B cell (primary cell): ENCODE results near the gene BTBD1. TPM values are rescaled to one million over a fixed set of nuclear protein-coding genes. Genes with fewer than 3 reads are reported as not detected.
"Not testable (repeated sequence)": the region's sequence is repeated elsewhere in the genome, so short reads cannot be mapped to it uniquely, and the experiment has no call there.

ENCODE experiments used
- ATAC-seq: fragments of 200-7000 bp; cut with Tn5 transposase; one replicate; pipeline ENCODE4 v1.10.0; 2021; ENCODE audit warnings: low read depth, mild to moderate bottlenecking, moderate number of reproducible peaks, moderate library complexity
- CTCF ChIA-PET: fragments of 350-600 bp; sonication (Branson Sonifier 250); formaldehyde crosslinking; loops from one replicate; lab custom pipeline; 2021; ENCODE audit warnings: antibody characterized with exemption, inconsistent platforms; lab: Charles Lee
- POLR2A ChIA-PET: fragments of 350-600 bp; sonication (Branson Sonifier 250); formaldehyde crosslinking; loops from one replicate; lab custom pipeline; 2021; ENCODE audit warnings: antibody characterized with exemption; lab: Charles Lee
- DNase-seq: peaks from one replicate; pipeline ENCODE4 v3.0.0; 2013
- H2AFZ ChIP-seq: 2 replicates; pipeline ENCODE4 v1.6.1; 2012; ENCODE audit warnings: mild to moderate bottlenecking, low read depth, low read length; ENCODE audit not compliant: insufficient read depth, poor library complexity, severe bottlenecking
- H3K27ac ChIP-seq, 2 donors: 1 replicate in 1 of 2; 2 replicates in 1 of 2; pipeline ENCODE4 v1.5.1; 2012 to 2013; ENCODE audit warnings: low read length in 2 of 2, mild to moderate bottlenecking in 2 of 2, moderate library complexity in 1 of 2
- H3K27me3 ChIP-seq, 4 experiments: fragments of 200-600 bp in 1 of 4; sonication (generic) in 1 of 4; replicated peaks in 1 of 4; 1 replicate in 2 of 4; 2 replicates in 2 of 4; pipeline versions ENCODE4 v1.6.1 to v1.7.0; 2013 to 2016; ENCODE audit warnings: low read length in 3 of 4, mild to moderate bottlenecking in 2 of 4, mixed read lengths in 1 of 4, moderate library complexity in 1 of 4; ENCODE audit not compliant: insufficient read depth in 4 of 4, control insufficient read depth in 3 of 4; ENCODE audit errors: control extremely low read depth in 1 of 4
- H3K36me3 ChIP-seq, 2 experiments: replicated peaks in 1 of 2; 1 replicate in 1 of 2; 2 replicates in 1 of 2; pipeline versions ENCODE4 v1.6.1 to v1.7.1; 2013; ENCODE audit warnings: low read length in 1 of 2; ENCODE audit not compliant: insufficient read depth in 2 of 2, control insufficient read depth in 1 of 2; ENCODE audit errors: control extremely low read depth in 1 of 2, extremely low read depth in 1 of 2
- H3K4me1 ChIP-seq, 2 donors: fragments of 200-600 bp in 1 of 2; sonication (generic) in 1 of 2; 1 replicate in 1 of 2; 2 replicates in 1 of 2; pipeline versions ENCODE4 v1.5.1 to v1.6.1; 2013 to 2017; ENCODE audit warnings: low read length in 2 of 2; ENCODE audit not compliant: control insufficient read depth in 2 of 2, insufficient read depth in 2 of 2
- H3K4me2 ChIP-seq: replicated peaks from 2 replicates; pipeline ENCODE3; 2012; ENCODE audit warnings: mild to moderate bottlenecking, low read depth, low read length; ENCODE audit not compliant: poor library complexity, severe bottlenecking
- H3K4me3 ChIP-seq, 5 experiments: fragments of 200-600 bp in 1 of 5; sonication (generic) in 1 of 5; 1 replicate in 3 of 5; 2 replicates in 2 of 5; pipeline versions ENCODE4 v1.5.1 to v1.7.0; 2011 to 2016; ENCODE audit warnings: low read length in 4 of 5, mild to moderate bottlenecking in 4 of 5, low read depth in 2 of 5, control low read depth in 1 of 5, moderate library complexity in 1 of 5; ENCODE audit not compliant: insufficient read depth in 1 of 5; ENCODE audit errors: control extremely low read depth in 1 of 5, extremely low read depth in 1 of 5
- H3K79me2 ChIP-seq: fragments of 200-600 bp; sonication (generic); one replicate; pipeline ENCODE4 v1.6.0; 2016; ENCODE audit warnings: low read length; ENCODE audit not compliant: control insufficient read depth, insufficient read depth
- H3K9ac ChIP-seq: fragments of 200-600 bp; sonication (generic); 2 replicates; pipeline ENCODE4 v1.6.1; 2017; ENCODE audit warnings: mild to moderate bottlenecking, low read length, moderate library complexity
- H3K9me3 ChIP-seq, 3 donors: one replicate each; pipeline versions ENCODE4 v1.6.1 to v1.7.1; 2013; ENCODE audit warnings: low read length in 2 of 3; ENCODE audit not compliant: control insufficient read depth in 2 of 3, insufficient read depth in 1 of 3; ENCODE audit errors: control extremely low read depth in 1 of 3
- H4K20me1 ChIP-seq: 2 replicates; pipeline ENCODE4 v1.6.0; 2012; ENCODE audit warnings: mild to moderate bottlenecking, low read length; ENCODE audit not compliant: insufficient read depth, control insufficient read depth, poor library complexity, severe bottlenecking
- H3K27ac Mint-ChIP-seq: one replicate; pipeline ENCODE4 v1.8.0; 2021; ENCODE audit warnings: mixed read lengths
- H3K27me3 Mint-ChIP-seq: one replicate; pipeline ENCODE4 v1.8.0; 2021; ENCODE audit warnings: mixed read lengths
- H3K4me1 Mint-ChIP-seq: one replicate; pipeline ENCODE4 v1.8.0; 2021; ENCODE audit warnings: mixed read lengths
- H3K4me3 Mint-ChIP-seq: one replicate; pipeline ENCODE4 v1.8.0; 2021; ENCODE audit warnings: mixed read lengths
- H3K9me3 Mint-ChIP-seq: one replicate; pipeline ENCODE4 v1.8.0; 2022; ENCODE audit warnings: mixed read lengths; ENCODE audit not compliant: insufficient read depth
- CTCF ChIP-seq: fragments of 200-600 bp; IDR thresholded peaks from one replicate; pipeline ENCODE4 v1.8.0; 2022; ENCODE audit warnings: antibody characterized with exemption, mild to moderate bottlenecking
- EZH2 ChIP-seq: IDR thresholded peaks from 2 replicates; pipeline ENCODE4 v1.6.1; 2012; ENCODE audit warnings: borderline replicate concordance, low read depth, mild to moderate bottlenecking, moderate library complexity, low read length; ENCODE audit not compliant: insufficient read depth, poor library complexity, severe bottlenecking
- WGBS: methylation state at CpG from one replicate; pipeline ENCODE4 v1.1.5; 2013; ENCODE audit warnings: missing lambda C conversion rate; ENCODE audit not compliant: insufficient coverage; 5-methylcytosine and 5-hydroxymethylcytosine counted together
- intact Hi-C: fragments of 100-400 bp; cut with micrococcal nuclease; formaldehyde crosslinking; loops from one replicate; pipeline ENCODE4 v1.10.0; 2022
- polyA plus RNA-seq: library from polyadenylated mRNA; depleted of rRNA; stranded (reverse); fragments of >200 nt; gene quantifications from 2 replicates; pipeline ENCODE4 v1.2.3, GENCODE V29; 2012
- total RNA-seq, 2 donors: library from RNA; stranded (reverse); fragments of 120-200 nt in 1 of 2; gene quantifications; 1 replicate in 1 of 2; 2 replicates in 1 of 2; pipeline versions ENCODE4 v1.2.3 to v1.2.4, GENCODE V29; 2013 to 2022

BTBD1 gene
- total and polyA plus RNA-seq, 2 donors (not counting 1 experiment from before 2014, with no cell fraction given): 20.7 to 47.5 TPM

GRCh38 chr15:83039206-83039605 is 27.8 kb downstream of the BTBD1 start:
- no peak for TF ChIP-seq CTCF
- no peak for TF ChIP-seq EZH2
- Mint-ChIP-seq H3K27ac (no peak overlapping the region), H3K9me3 (no peaks in the 10 kb centered on the region), H3K4me1 (peaks cover 19% of the 10 kb centered on the region), H3K4me3 (no peak overlapping the region), H3K27me3 (no peaks in the 10 kb centered on the region)
- H3K4me3 ChIP-seq: no peak overlapping the region
- H2AFZ ChIP-seq: no peak overlapping the region
- intact Hi-C loops: no loop called here
- DNase-seq (no peak), ATAC-seq (no peak)
- no CpG with 5 or more reads among the region's 1 CpG for WGBS
- H3K36me3 ChIP-seq: peaks cover 9 to 45% of the 10 kb centered on the region in 2 experiments
- peaks cover 82% of the 10 kb centered on the region for H3K79me2 ChIP-seq
- no peaks in the 10 kb centered on the region for H3K27me3 ChIP-seq
- peaks cover 27% of the 10 kb centered on the region for H4K20me1 ChIP-seq
- H3K4me2 ChIP-seq: no peak overlapping the region
- H3K9me3 ChIP-seq: peaks cover 0 to 4% (median 0%) of the 10 kb centered on the region in 3 donors
- H3K27ac ChIP-seq: no peak overlapping the region
- no peaks in the 10 kb centered on the region for H3K4me1 ChIP-seq
- CTCF ChIA-PET: no interaction called here
- POLR2A ChIA-PET: interaction anchor here (0.6 kb wide), 1 partner anchor 27 kb away, joined by 3 read pairs; no protein-coding TSS in a partner anchor
- no peak overlapping the region for H3K9ac ChIP-seq

- Mint-ChIP-seq H3K27me3 (no peaks in the 10 kb centered on the region), H3K27ac (no peak overlapping the region), H3K4me3 (no peak overlapping the region), H3K4me1 (peaks cover 20% of the 10 kb centered on the region), H3K9me3 (peaks cover 2% of the 10 kb centered on the region)
- no peak overlapping the region for H3K27ac ChIP-seq
- H3K4me2 ChIP-seq: no peak overlapping the region
- DNase-seq (no peak), ATAC-seq (no peak)
- H3K4me1 ChIP-seq: no peaks in the 10 kb centered on the region
- H3K4me3 ChIP-seq: no peak overlapping the region
- intact Hi-C loops: no loop called here
- H3K36me3 ChIP-seq: peaks cover 7 to 44% of the 10 kb centered on the region in 2 experiments
- no peak for TF ChIP-seq EZH2
- no peak for TF ChIP-seq CTCF
- H3K9me3 ChIP-seq: peaks cover 0 to 4% (median 3%) of the 10 kb centered on the region in 3 donors
- no peak overlapping the region for H2AFZ ChIP-seq
- POLR2A ChIA-PET: no interaction called here
- H3K9ac ChIP-seq: no peak overlapping the region
- peaks cover 86% of the 10 kb centered on the region for H3K79me2 ChIP-seq
- CTCF ChIA-PET: no interaction called here
- no CpG with 5 or more reads among the region's 6 CpGs for WGBS
- H4K20me1 ChIP-seq: peaks cover 27% of the 10 kb centered on the region
- H3K27me3 ChIP-seq: no peaks in the 10 kb centered on the region
These were observed 30.8 kb downstream of the BTBD1 start for GRCh38 chr15:83036253-83036652.

GRCh38 chr15:83031234-83031633 is 35.8 kb downstream of the BTBD1 start:
- DNase-seq: not testable (repeated sequence)

More at GRCh38 chr15:83031234-83031633, 35.8 kb downstream of the BTBD1 start:
- Histone ChIP-seq H3K79me2 (peaks cover 74% of the 10 kb centered on the region), H4K20me1 (peaks cover 36% of the 10 kb centered on the region), H3K36me3 (peaks cover 5 to 44% of the 10 kb centered on the region in 2 experiments)
- WGBS: 100% methylated on average over 1 of the region's 6 CpGs
- H3K27ac ChIP-seq, POLR2A ChIA-PET, H3K9ac ChIP-seq, H3K4me1 ChIP-seq, H3K4me3 ChIP-seq, H3K4me3 Mint-ChIP-seq, H3K9me3 ChIP-seq, H3K4me2 ChIP-seq, CTCF ChIA-PET, intact Hi-C loops, H2AFZ ChIP-seq, H3K4me1 Mint-ChIP-seq, ATAC-seq, H3K9me3 Mint-ChIP-seq, H3K27me3 ChIP-seq, H3K27me3 Mint-ChIP-seq: not testable (repeated sequence)
- peak overlapping the region; percentile 32 for H3K27ac Mint-ChIP-seq
